Fibroblast of lung (primary cell): ENCODE data around the gene RPL23.

ENCODE experiments used
- CTCF ChIP-seq, 2 donors: IDR thresholded peaks in 1 of 2; conservative IDR thresholded peaks in 1 of 2; 1 replicate in 1 of 2; 2 replicates in 1 of 2; pipeline ENCODE4 v1.5.1; 2011 to 2012; ENCODE audit warnings: low read length in 2 of 2, control low read depth in 1 of 2, inconsistent platforms in 1 of 2, low read depth in 1 of 2, mild to moderate bottlenecking in 1 of 2
- EZH2 ChIP-seq: IDR thresholded peaks from 2 replicates; pipeline ENCODE4 v1.5.1; 2012; ENCODE audit warnings: low read length, control low read depth, mild to moderate bottlenecking; ENCODE audit errors: missing control alignments

- TF ChIP-seq CTCF (conservative IDR thresholded peaks at IDR 0.05 in 1 of 2, IDR thresholded peaks at IDR 0.05 in 1 of 2; ENCODE audit: low read depth in 1 of 2, low read length in 2 of 2) (no peak), EZH2 (no peak)
Observed at GRCh38 chr17:38885044-38885727, 31.7 kb upstream of the RPL23 start.
